DOHH2 (cell line): ENCODE data around the gene TRRAP.

Experiments
- H3F3A ChIP-seq: fragments of 200-600 bp; sonication (generic), shearing (Covaris generic); 2 replicates; pipeline ENCODE4 v1.6.0; 2016; ENCODE audit warnings: antibody characterized with exemption, mild to moderate bottlenecking; ENCODE audit not compliant: control insufficient read depth, insufficient read depth
- H3K27ac ChIP-seq: fragments of 200-600 bp; sonication (generic); 2 replicates; pipeline ENCODE4 v1.5.1; 2014; ENCODE audit warnings: low read depth, mild to moderate bottlenecking, low read length, moderate library complexity
- H3K27me3 ChIP-seq: fragments of 200-600 bp; sonication (generic); 2 replicates; pipeline ENCODE4 v1.6.1; 2014; ENCODE audit warnings: mild to moderate bottlenecking, low read length, mixed read lengths; ENCODE audit not compliant: control insufficient read depth
- H3K36me3 ChIP-seq: fragments of 200-600 bp; sonication (generic); 2 replicates; pipeline ENCODE4 v1.6.1; 2014; ENCODE audit warnings: mild to moderate bottlenecking, low read length, moderate library complexity, mixed read lengths; ENCODE audit not compliant: control insufficient read depth
- H3K4me1 ChIP-seq: fragments of 200-600 bp; sonication (generic); 2 replicates; pipeline ENCODE4 v1.6.1; 2014; ENCODE audit warnings: mild to moderate bottlenecking, low read length, mixed read lengths; ENCODE audit not compliant: control insufficient read depth
- H3K4me2 ChIP-seq: fragments of 200-600 bp; sonication (generic); 2 replicates; pipeline ENCODE4 v1.6.0; 2014; ENCODE audit warnings: mild to moderate bottlenecking, low read length, moderate library complexity
- H3K4me3 ChIP-seq: fragments of 200-600 bp; sonication (generic); 2 replicates; pipeline ENCODE4 v1.5.1; 2014; ENCODE audit warnings: mild to moderate bottlenecking, low read length, mixed read lengths
- H3K79me2 ChIP-seq: fragments of 200-600 bp; sonication (generic); 2 replicates; pipeline ENCODE4 v1.6.1; 2014; ENCODE audit warnings: mild to moderate bottlenecking, low read length, mixed read lengths; ENCODE audit not compliant: control insufficient read depth
- H3K9me2 ChIP-seq: fragments of 200-600 bp; sonication (generic); replicated peaks from 2 replicates; pipeline ENCODE4 v1.6.1; 2014; ENCODE audit warnings: mild to moderate bottlenecking, low read length, mixed read lengths; ENCODE audit not compliant: control insufficient read depth
- H3K9me3 ChIP-seq: fragments of 200-600 bp; sonication (generic); 2 replicates; pipeline ENCODE4 v1.6.1; 2014; ENCODE audit warnings: antibody characterized with exemption, low read length, mixed read lengths; ENCODE audit not compliant: control insufficient read depth, insufficient read depth
- H4K20me1 ChIP-seq: fragments of 200-600 bp; sonication (generic); 2 replicates; pipeline ENCODE4 v1.6.0; 2014; ENCODE audit warnings: low read depth, mild to moderate bottlenecking, antibody characterized with exemption, low read length, moderate library complexity; ENCODE audit not compliant: control insufficient read depth, insufficient read depth
- CTCF ChIP-seq: fragments of 200-600 bp; sonication (generic); IDR thresholded peaks from one replicate; pipeline ENCODE4 v1.5.1; 2014; ENCODE audit warnings: antibody characterized with exemption, mild to moderate bottlenecking, low read depth, low read length; ENCODE audit not compliant: poor library complexity, severe bottlenecking
- EZH2phosphoT487 ChIP-seq: fragments of 200-600 bp; sonication (generic); IDR thresholded peaks from 2 replicates; pipeline ENCODE4 v1.6.1; 2017; ENCODE audit warnings: borderline replicate concordance, mild to moderate bottlenecking, antibody characterized with exemption, low read length, moderate library complexity, mixed read lengths

TRRAP gene

GRCh38 chr7:98879979-98880315 is 1.6 kb downstream of the TRRAP start:
- peaks cover 62% of the 10 kb centered on the region for H3K79me2 ChIP-seq
- peaks cover 52% of the 10 kb centered on the region for H3K36me3 ChIP-seq
- H3K27ac ChIP-seq = peak overlapping the region; percentile 68

GRCh38 chr7:98880485-98880884 is 2.2 kb downstream of the TRRAP start:
- H3F3A ChIP-seq = peaks cover 8% of the 10 kb centered on the region

More at GRCh38 chr7:98879979-98880315, 1.6 kb downstream of the TRRAP start:
- H3K4me1 ChIP-seq = peaks cover 45% of the 10 kb centered on the region
- no peaks in the 10 kb centered on the region for H3K9me3 ChIP-seq
- peaks cover 8% of the 10 kb centered on the region for H3F3A ChIP-seq
- TF ChIP-seq EZH2phosphoT487 (no peak), CTCF (no peak)
- peaks cover 14% of the 10 kb centered on the region; the same call in 1 of the 2 replicates for H4K20me1 ChIP-seq
- peak overlapping the region; percentile 85 for H3K4me3 ChIP-seq
- H3K27me3 ChIP-seq = peaks cover 2% of the 10 kb centered on the region; the same call in 1 of the 2 replicates
- H3K9me2 ChIP-seq = no peaks in the 10 kb centered on the region
- peak overlapping the region; percentile 74 for H3K4me2 ChIP-seq

GRCh38 chr7:98881561-98882315 is 3.4 kb downstream of the TRRAP start:
- peaks cover 49% of the 10 kb centered on the region for H3K4me1 ChIP-seq
- H4K20me1 ChIP-seq = peaks cover 14% of the 10 kb centered on the region; the same call in 1 of the 2 replicates
- no peaks in the 10 kb centered on the region for H3K9me2 ChIP-seq
- TF ChIP-seq CTCF = no peak
- no peak for TF ChIP-seq EZH2phosphoT487
- no peaks in the 10 kb centered on the region; the same call in 1 of the 2 replicates for H3K27me3 ChIP-seq
- no peak overlapping the region for H3K4me3 ChIP-seq
- H3F3A ChIP-seq = peaks cover 8% of the 10 kb centered on the region
- peaks cover 68% of the 10 kb centered on the region for H3K36me3 ChIP-seq
- no peak overlapping the region for H3K4me2 ChIP-seq
- no peaks in the 10 kb centered on the region for H3K9me3 ChIP-seq
- H3K27ac ChIP-seq = no peak overlapping the region
- H3K79me2 ChIP-seq = peaks cover 74% of the 10 kb centered on the region

More at GRCh38 chr7:98880485-98880884, 2.2 kb downstream of the TRRAP start:
- H3K4me1 ChIP-seq = peaks cover 49% of the 10 kb centered on the region
- H3K4me3 ChIP-seq = peak overlapping the region; percentile 85
- H3K9me3 ChIP-seq = no peaks in the 10 kb centered on the region
- peaks cover 14% of the 10 kb centered on the region; the same call in 1 of the 2 replicates for H4K20me1 ChIP-seq
- no peaks in the 10 kb centered on the region for H3K9me2 ChIP-seq
- TF ChIP-seq CTCF (no peak), EZH2phosphoT487 (no peak)
- peaks cover 58% of the 10 kb centered on the region for H3K36me3 ChIP-seq
- H3K27ac ChIP-seq = peak overlapping the region; percentile 68; the same call in 1 of the 2 replicates
- peak overlapping the region; percentile 74 for H3K4me2 ChIP-seq
- H3K27me3 ChIP-seq = peaks cover under 1% of the 10 kb centered on the region; the same call in 1 of the 2 replicates
- H3K79me2 ChIP-seq = peaks cover 66% of the 10 kb centered on the region
